Coronary artery (tissue), 2 donors: ENCODE measurements around the gene GABBR2.

ENCODE experiments used
- DNase-seq: peaks from one replicate; pipeline ENCODE4 v3.0.0-alpha.2; 2017; ENCODE audit warnings: low spot score
- H3K27ac ChIP-seq, 2 donors: fragments of 200-600 bp; sonication (generic); one replicate each; pipeline ENCODE4 v1.5.1; 2016 to 2019
- H3K4me3 ChIP-seq: fragments of 200-600 bp; sonication (generic); 2 replicates; pipeline ENCODE4 v1.5.1; 2016; ENCODE audit warnings: mild to moderate bottlenecking, moderate library complexity
- CTCF ChIP-seq: fragments of 200-600 bp; sonication (generic); IDR thresholded peaks from one replicate; pipeline ENCODE4 v1.5.1; 2019; ENCODE audit warnings: antibody characterized with exemption

Gene GABBR2

GRCh38 chr9:98539954-98540353 lies 168.8 kb downstream of the GABBR2 start:
- Histone ChIP-seq H3K27ac (no peak overlapping the region), H3K4me3 (no peak overlapping the region)
- no peak for TF ChIP-seq CTCF
- DNase-seq, result no peak

GRCh38 chr9:98538626-98539031 lies 170.1 kb downstream of the GABBR2 start:
- Histone ChIP-seq H3K27ac (no peak overlapping the region), H3K4me3 (no peak overlapping the region)
- no peak for DNase-seq
- no peak for TF ChIP-seq CTCF

- DNase-seq, result no peak
- no peak overlapping the region for H3K4me3 ChIP-seq
- H3K27ac ChIP-seq, result no peak overlapping the region
- TF ChIP-seq CTCF, result no peak
These were observed 170.5 kb downstream of the GABBR2 start for GRCh38 chr9:98538203-98538602.

- TF ChIP-seq CTCF, result no peak
These were observed 172.1 kb downstream of the GABBR2 start for GRCh38 chr9:98536542-98537173.

GRCh38 chr9:98533866-98534265 lies 174.9 kb downstream of the GABBR2 start:
- Histone ChIP-seq H3K27ac (no peak overlapping the region), H3K4me3 (no peak overlapping the region)
- TF ChIP-seq CTCF, result no peak
- no peak for DNase-seq

More at GRCh38 chr9:98536542-98537173, 172.1 kb downstream of the GABBR2 start:
- Histone ChIP-seq H3K27ac (no peak overlapping the region), H3K4me3 (no peak overlapping the region)
- DNase-seq, result no peak

- no peak for DNase-seq
- Histone ChIP-seq H3K4me3 (no peak overlapping the region), H3K27ac (no peak overlapping the region)
- no peak for TF ChIP-seq CTCF
These were observed 175.6 kb downstream of the GABBR2 start for GRCh38 chr9:98533132-98533531.

- DNase-seq, result no peak
- no peak for TF ChIP-seq CTCF
- H3K4me3 ChIP-seq, result no peak overlapping the region
- H3K27ac ChIP-seq, result no peak overlapping the region
These were observed 176.2 kb downstream of the GABBR2 start for GRCh38 chr9:98532574-98532973.
